ENCODE data around the gene LPAR5. TPM values are rescaled to one million over a fixed set of nuclear protein-coding genes. Genes with fewer than 3 reads are reported as not detected.

Gene LPAR5
- total and polyA plus RNA-seq, 2 of the 13 experiments (the other 11 are each of a cell fraction or from before 2014, with no cell fraction given), result 0.09 to 0.32 TPM

- TF ChIP-seq ZNF770 (CRISPR knock-in tag; IDR thresholded peaks at IDR 0.05) (no peak), KAT8 (CRISPR knock-in tag; IDR thresholded peaks at IDR 0.05) (peak; percentile 35; the same call in 1 of the 2 replicates), ZBTB38 (CRISPR knock-in tag; IDR thresholded peaks at IDR 0.05) (peak; percentile 75; the same call in 1 of the 2 replicates), ZSCAN20 (CRISPR knock-in tag; IDR thresholded peaks at IDR 0.05; ENCODE audit: borderline replicate concordance) (no peak), ZNF589 (CRISPR knock-in tag; conservative IDR thresholded peaks at IDR 0.05) (no peak), SPEN (CRISPR knock-in tag; IDR thresholded peaks at IDR 0.05; ENCODE audit: low read depth) (no peak), AKNA (CRISPR knock-in tag; IDR thresholded peaks at IDR 0.05; ENCODE audit: borderline replicate concordance) (no peak), MTF1 (CRISPR knock-in tag; IDR thresholded peaks at IDR 0.05) (no peak), HMGA1 (CRISPR knock-in tag; conservative IDR thresholded peaks at IDR 0.05) (no peak), ZNF530 (CRISPR knock-in tag; IDR thresholded peaks at IDR 0.05; ENCODE audit: low read depth) (no peak), HMGXB4 (CRISPR knock-in tag; IDR thresholded peaks at IDR 0.05; ENCODE audit: borderline replicate concordance in 1 of 2, low read depth in 1 of 2) (peak in 1 of 2 experiments; percentile 68; a peak in 2 of 4 replicates), ZNF260 (CRISPR knock-in tag; IDR thresholded peaks at IDR 0.05; ENCODE audit: borderline replicate concordance, low read depth) (no peak), DBP (CRISPR knock-in tag; IDR thresholded peaks at IDR 0.05; ENCODE audit: not compliant biosample characterization) (no peak), IRF2 (CRISPR knock-in tag; IDR thresholded peaks at IDR 0.05) (0 out of 2 replicates have a peak, but pooled peaks have one; percentile 23), ZNF720 (CRISPR knock-in tag; IDR thresholded peaks at IDR 0.05) (no peak)
Observed at GRCh38 chr12:6570264-6570887, 65.4 kb downstream of the LPAR5 start (continued).

All from HepG2 (cell line).